Dermis microvascular lymphatic vessel endothelial cell (primary cell): Measurements from ENCODE around the gene PAX5. TPM values are rescaled to one million over a fixed set of nuclear protein-coding genes. Genes with fewer than 3 reads are reported as not detected.

Experiments
- DNase-seq, 2 donors: peaks; one replicate each; pipeline versions ENCODE4 v3.0.0 to v3.0.0-alpha.2; 2010; ENCODE audit warnings: low read depth in 2 of 2
- total RNA-seq: library from RNA; depleted of rRNA; stranded (reverse); fragments of >200 nt; gene quantifications from 2 replicates; pipeline ENCODE4 v1.2.1, GENCODE V29; 2014

PAX5 gene
- total RNA-seq, 1 donor from 2014 or later, result not detected

DNA sequence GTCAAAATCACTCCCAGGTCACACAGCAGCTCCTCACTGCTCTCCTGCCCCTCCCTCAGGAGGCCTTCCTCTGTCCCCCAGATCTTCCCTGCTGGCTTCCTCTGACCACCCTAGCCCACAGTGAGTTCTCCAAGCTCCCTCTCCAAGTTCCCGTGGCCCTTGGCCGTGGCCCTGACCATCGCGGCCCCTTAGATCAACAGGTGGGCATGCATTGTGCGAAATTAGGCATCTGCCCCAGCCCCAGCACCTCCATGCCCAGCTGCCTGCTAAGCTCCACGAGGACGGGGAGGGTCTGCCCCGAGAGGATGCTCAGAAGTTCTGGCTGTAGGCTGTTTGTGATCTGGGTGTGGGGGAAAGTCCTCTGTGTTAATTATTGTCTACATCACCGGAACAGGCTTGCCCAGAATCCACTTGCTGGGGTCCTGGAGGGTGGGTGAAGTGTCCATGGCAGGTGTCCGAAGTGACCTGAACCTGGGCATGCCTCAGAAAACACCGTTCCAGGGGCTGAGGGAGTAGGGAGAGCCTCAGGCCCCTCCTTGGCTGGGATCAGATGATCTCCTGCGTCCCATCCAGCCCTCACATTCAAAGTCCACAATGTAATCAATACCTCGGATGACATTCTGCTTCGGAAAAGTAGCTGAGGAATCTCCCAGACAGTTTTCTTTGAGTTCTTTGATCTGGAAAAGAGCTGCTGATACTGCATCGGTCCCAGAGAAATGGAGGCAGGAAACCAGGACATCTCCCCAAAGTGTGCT lies 194.8 kb downstream of the PAX5 start:
- no peak for DNase-seq

DNA sequence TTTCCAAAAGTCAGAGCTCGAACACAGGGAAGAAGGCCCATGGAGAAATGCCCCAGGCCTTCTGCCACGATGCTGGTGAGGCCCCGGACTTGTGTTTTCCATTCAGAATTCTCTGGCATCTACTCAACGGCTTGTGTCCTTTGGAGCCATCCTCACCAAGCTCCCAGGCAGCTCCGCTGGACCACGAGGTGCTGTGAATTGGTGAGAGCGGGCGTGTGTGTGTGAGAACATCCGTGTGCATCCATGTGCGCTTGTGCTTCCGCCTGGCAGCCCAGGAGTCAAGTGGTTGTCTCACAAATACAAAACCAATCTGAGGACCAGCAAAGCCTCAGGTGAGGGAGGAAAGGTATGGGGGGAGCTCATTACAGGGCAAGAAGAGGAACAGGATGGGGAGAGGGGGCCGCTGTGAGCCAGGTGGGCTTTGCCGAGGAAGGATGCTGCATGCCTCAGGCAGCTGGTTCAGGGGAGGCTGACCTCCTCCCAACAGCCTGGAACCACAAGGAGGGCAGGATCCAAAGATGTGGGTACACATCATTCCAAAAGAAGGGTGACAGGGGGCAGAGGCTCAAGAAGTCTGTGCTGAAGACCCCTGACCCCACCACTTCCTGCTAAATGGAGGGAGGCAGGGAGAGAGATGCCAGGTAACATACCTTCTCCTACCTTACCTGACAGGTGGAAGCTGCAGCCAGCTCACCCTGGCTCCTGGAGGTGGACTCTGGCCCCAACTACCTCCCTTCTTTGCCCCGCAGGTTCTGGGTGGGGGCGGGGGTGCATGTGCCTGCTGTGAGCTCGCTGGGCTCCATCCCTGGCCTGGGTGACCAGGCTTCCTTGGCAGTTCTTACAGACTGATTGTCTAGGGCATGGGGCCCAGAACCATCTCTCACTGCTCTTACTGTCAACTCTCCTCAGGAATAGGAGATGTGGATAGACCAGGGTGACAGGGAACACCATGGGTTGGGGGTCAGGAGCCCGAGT lies 196.3 kb downstream of the PAX5 start:
- no peak for DNase-seq

DNA sequence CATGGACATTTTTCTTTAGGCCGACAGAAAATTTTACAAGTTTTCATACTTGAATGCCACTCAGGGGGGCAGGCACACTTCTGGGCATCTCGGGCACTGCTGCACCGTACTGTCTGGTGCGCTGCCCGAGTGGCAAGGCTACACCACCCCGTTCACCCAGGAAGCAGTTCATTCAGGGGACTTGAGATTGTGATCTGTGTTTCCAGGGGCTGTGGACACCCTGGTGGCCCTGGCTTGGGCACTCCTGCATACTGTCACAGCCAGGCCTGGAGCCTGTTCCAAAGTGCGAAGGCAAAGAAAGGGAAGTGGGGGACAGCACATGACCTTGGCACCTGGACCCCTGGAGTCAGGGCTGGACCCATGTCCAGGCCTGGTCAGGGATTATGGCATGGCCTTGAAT lies 197.6 kb downstream of the PAX5 start:
- DNase-seq, result no peak

DNA sequence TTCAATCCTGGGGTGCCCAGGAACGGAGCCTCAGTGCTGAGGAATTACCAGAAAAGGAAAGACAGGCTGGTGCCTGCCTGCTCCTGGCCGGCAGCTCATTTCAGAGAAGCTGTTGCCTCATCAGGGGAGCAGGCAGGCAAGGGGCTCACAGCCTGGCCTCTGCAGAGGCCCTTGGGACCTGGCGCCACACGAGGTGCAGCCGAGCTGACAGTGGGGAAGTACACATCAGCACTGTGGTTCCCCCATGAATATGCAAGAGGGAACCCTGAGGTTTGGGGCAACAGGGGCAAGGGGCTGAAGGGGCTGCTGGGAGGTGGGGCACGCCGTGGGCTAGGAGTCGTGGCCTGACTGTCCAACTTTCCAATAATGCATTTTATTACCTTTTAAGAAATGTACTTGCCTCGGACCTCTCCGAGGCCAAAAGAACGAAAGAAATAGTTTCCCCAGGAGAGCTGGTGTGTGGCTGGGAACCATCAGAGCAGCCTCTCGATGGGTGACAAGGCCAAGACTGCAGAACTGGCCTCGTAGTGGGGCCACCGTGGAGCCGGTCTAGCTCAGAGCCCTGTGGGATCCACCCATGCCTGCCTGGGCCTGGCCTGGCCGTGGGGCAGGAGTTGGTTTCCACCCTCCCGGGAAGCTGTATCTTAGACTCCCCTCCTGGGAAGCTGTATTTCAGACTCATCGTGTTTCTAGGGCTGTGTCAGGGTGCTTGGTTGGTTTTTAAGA lies 198.6 kb downstream of the PAX5 start:
- DNase-seq, result no peak

DNA sequence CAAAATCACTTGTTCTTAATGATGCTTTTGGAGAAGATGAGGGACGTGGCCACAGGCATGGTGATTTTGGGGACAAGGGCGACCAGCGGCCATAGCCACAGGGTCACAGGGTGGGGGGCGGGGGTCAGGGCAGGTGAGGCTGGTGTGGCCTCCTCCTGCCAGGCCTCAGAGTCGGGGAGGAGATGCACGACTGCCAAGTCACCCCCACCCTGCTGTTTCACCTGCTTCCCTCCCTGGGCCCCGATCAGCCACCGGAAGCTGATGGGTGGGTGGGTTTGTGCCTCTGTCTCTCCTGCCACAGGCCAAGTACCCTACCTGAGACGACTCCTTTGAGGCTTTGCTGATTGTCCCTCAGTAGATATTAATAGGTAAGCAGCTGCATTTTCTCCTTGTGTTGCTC lies 199.3 kb downstream of the PAX5 start:
- no peak for DNase-seq

DNA sequence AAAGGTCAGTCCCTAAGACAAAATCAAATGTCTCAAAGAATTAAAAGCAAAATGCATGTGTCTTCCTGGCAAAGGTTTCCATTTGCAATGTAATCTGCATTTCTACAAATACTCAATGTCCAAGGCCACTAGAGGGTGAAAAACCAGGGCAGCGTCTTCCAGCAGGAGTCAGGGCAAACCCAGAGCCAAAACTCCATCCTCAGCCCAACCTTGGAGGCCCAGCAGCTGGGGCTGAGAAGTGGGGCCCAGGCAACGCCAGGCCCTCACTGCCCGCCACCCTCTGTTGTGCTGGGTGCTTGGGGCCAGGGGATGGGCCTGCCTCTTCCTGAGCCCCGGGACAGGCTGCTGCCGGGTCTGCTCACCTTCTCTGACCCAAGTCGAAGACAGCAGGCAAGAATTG lies 200.1 kb downstream of the PAX5 start:
- DNase-seq, result no peak

DNA sequence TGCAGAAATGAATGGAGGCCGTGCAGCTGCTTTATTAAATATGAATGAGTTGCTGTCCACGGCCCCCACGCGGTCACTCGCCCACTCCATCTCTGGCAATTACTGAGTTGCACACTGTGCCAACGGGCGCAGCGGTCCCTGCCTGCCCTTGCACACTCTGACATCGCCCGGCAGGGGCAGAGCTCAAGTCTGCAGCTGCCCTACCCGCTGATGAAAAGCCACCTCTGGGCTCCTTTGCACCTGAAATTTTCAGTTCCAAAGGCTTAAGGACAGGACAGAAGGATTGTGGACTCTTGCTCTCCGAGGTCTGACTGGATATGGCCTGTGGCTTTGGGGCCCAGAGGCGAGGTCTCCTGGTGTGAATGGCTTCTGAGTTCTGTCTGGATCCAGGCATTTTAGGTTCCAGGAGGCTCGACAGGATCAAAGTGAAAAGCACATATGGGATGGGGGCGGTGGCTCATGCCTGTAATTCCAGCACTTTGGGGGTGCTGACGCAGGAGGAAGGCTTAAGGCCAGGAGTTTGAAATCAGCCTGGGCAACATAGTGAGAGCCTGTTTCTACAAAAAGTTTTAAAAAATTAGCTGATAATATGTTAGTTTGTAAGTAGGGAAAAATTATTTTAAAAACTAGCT lies 201.8 kb downstream of the PAX5 start:
- DNase-seq, result no peak

DNA sequence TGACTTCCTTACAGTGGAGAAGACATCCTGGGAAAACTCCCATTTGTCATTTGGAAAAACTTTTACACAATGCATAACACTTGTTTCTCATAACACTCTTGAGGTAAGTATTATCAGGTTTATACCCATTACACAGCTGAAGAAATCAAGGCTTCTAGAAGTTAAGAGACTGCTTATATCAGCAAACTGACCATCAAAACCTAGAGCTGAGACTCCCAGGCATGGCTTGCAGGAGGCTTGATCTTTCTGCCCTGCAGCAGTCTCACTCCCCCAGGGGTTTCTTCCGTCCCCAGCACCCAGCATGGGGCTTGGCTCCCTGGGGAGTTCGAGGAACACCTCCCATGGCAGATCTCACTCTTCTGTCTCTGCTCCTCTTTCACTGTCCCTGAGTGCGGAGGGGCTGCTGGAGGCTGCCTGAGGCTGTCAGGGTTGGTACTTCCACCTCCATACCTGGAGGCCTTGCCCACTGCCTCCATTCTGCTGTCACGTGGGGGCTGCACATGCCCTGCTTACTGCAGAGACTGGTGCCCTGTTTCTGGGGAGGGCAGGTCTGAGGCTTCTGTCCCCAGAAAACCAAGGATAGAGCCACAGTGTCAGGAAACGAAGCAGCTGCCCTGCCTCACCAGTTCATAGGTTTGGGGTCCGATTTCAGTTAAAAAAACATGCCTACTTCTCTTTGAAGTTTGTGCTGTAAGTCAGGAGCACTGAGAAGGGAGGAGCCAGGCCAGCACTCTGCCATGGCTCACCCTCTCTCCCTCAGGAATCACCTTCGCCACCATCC lies 202.5 kb downstream of the PAX5 start:
- DNase-seq, result no peak

DNA sequence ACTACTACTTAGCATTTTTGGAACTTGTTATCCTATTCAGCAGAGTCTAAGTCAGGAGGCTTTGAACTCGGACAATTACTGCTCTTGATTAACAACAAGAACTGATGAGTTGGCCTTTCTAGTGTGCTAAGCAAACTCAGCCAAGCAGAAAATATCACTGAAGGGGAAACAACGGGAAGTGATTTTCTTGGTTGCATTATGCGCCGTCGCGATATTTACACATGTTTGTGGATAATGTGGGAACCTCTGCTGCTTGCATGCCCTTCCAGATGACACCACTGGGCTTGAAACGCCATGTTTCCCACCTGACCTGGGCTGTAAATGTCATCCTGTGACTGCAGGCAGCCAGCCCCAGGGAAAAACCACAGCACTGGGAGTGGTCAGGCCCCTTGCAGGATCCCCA lies 205.5 kb downstream of the PAX5 start:
- DNase-seq, result no peak

DNA sequence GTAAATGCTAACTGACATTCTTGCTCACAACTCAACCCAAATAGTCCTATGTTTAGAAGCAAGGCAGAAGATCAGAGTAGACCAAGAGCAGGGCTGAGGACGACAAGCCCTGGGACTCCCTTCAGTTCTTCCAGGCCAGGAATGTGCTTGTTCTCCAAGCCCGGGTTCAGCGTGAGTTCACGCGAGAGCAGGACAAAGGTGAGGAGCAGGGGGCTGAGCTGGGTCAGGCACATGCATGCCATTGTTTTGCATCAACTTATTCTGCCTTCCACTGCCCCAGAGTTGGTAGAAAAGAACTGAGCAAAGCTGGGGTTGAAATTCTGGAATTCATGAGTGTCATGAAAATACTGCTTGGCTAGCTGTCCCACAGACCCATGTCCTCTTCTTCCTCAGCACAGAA lies 206.5 kb downstream of the PAX5 start:
- no peak for DNase-seq

DNA sequence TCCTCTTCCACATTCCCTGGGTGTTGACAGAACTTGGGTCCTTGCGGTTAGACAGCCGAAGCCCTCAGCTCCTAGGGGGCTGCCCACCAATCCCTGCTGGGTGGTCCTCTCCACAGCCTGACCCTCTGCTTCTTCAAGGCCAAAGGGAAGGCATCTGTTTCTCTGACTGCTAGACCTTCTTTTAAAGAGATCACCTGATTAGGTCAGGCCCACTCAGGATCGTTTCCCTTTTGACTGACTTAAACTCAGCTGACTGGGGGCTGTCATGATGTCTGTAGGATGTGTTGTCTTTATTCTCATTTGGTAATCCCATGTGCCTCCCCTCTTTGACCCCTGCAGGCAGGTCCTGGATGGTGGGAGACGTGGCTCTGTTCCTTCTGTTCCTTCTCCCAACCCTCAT lies 207.5 kb downstream of the PAX5 start:
- no peak for DNase-seq

DNA sequence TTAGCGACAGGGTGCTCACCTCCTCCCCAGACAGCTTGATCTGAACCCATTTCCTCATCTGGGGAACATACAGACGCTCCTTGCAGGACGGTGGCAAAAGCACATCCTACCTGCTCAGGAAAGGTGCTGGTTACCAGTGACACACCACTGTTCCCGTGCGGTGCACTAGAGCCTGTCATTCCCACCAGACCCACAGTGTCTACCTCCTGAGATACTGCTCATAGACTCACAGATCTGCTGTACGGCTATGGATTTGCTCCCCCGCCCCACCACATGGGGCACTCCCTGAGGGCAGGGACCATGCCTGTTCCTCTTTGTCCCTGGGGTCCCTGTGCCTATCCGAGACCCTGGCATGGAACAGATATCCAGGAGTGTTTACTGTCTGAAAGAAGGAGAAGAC lies 208.9 kb downstream of the PAX5 start:
- no peak for DNase-seq

DNA sequence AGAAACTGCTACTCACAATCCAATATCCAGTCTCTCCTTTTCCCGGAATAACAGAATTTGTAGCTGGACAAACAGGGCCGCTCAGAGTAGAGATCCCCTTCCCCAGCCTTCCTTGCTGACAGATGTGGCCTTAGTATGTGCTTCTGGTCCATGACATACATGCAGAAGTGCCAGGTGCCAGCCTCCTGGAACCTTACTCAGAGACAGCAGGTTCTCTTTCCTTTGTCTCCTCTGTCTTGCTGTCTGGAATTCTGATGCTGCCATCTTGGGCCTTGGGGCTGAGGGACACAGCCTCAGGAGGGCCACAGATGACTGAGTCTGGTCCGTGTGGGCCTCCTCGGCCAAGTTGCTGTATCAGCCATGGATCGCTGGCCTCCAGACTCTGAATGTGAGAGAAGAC lies 210.1 kb downstream of the PAX5 start:
- DNase-seq, result no peak

DNA sequence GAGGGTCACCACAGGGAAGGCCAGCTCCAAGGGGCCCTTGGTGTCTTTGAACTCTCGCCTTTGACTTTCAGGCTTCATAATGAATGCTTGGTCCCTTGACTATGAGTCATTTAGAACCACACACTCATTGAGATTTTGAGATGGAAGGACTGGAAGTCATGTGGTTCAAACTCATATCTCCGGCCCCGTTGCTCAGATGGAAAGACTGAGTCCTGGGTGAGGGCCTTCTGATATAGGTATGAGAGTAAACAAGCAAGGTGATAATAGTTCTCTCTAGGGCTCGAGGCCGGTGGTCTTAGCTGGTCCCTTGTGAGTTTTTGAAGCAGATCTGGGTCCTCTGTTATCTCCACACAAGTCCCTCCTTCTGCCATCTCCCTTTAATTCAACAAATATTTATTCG lies 210.6 kb downstream of the PAX5 start:
- DNase-seq, result no peak

DNA sequence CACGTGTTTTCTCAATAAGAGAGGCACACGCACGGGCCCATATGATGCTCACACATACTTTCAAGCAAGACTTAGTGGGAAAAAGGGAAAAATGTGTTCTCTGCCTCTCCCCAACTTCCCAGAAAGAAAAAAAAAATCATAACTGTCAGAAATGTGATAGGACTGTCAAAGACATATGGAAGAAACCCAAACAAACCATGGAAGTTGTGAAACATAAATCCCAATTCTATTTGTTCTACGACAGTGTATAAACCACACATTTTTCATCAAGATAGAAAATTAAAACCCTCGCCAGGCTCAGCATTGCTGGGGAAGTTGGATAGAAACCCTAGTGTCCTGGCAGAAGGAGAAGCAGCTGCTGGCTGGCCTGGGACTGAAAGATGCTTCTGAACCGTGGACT lies 211.9 kb downstream of the PAX5 start:
- DNase-seq, result no peak

DNA sequence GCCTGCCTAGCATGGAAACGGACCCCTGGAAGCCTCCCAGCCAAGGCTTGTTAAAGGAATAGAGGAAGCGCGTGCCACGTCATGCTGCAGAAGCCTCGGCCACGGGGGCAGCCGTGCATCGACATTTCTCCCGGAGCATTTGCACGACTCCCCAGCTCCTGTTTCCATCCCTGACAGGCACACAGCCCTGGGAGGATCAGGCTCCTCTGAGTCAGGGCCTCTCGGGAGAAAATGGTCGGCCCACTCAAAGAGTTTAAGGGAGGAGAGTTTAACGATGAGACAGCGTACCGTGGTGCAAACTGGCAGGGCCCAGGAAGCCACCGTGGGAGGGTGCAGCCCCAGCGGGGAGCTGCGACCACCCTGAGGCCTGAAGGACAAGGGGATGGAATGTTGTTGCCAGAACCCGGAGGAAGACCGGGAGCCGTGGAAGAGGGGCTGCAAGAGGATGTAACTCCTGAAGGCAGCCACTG lies 213.6 kb downstream of the PAX5 start:
- no peak for DNase-seq

DNA sequence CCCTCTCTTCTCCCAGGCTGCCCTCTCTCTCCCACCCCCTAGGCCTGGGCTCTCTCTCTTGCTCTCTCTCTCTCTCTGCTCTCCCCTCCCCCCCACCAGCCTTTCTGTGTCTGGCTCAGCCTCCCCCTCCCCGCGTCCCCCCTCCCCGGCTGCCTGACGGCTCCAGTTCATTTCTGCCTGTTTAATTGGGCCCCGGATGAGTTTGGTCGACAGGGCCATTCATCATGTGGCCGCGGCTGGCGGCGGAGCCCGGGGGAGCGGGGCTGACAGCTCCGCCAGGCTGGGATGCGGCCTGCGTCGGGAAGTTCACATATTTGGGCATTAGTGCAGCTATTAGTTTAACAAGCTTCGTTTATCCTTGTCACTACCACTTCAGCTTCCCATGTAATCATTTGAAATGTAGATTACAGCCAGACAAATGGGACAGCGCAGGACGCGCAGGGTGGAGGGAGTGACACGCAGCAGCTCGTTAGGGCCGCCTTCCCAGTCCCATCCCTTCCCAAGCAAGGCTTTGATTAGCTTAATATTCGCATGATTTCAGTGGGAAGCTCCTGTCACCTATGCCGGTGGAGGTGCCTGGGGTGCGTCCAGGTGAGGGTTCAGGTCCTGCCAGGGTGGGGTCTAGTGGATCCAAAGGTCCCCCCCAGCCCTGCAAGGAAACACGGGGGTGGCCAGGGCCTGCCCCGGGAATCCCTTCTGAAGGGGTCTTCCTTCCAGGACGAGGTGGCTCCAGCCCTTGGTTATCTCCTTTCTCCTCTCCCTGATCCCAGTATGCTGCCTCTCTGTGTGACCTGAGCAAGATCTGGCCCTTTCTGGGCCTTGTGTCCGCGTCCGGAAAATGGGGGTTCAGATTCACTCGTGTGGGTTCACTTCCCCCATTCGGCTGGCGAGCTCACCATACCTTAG lies 214.8 kb downstream of the PAX5 start:
- no peak for DNase-seq

DNA sequence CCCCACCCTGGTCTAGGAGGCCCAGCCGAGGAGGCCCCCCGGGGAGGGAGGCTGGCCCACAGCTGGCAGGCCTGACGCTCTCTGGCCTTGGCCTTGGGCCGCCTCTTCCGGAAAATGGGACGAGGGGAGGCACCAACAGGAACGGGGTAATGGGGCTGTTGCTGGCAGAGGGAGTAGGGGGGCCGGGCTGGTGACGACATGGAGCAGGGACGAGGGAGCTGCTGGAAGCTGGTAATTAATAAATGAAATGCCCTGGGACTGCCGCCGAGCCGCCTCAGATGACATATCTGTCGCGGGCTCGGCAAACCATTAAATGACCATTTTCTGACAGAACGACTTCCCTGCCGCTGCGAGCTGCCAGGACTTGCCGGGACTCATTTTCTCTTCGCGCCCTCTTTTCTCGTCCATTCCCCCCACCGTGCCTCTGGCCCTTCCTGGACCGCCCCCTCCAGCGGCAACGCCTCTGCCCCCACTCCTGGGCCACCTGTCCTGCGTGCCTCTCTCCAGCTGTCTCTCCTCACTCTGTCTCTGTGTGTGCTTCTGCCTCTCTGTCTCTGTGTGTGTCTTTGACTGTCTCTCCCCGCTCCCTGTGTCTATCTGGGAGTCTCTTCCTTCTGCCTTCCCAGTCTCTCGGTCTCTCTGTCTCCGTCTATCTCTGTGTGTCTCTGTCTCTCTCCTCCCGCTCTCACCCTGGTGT lies 215.7 kb downstream of the PAX5 start:
- DNase-seq, result no peak
